ENCODE results near the gene RNF39.

DNA sequence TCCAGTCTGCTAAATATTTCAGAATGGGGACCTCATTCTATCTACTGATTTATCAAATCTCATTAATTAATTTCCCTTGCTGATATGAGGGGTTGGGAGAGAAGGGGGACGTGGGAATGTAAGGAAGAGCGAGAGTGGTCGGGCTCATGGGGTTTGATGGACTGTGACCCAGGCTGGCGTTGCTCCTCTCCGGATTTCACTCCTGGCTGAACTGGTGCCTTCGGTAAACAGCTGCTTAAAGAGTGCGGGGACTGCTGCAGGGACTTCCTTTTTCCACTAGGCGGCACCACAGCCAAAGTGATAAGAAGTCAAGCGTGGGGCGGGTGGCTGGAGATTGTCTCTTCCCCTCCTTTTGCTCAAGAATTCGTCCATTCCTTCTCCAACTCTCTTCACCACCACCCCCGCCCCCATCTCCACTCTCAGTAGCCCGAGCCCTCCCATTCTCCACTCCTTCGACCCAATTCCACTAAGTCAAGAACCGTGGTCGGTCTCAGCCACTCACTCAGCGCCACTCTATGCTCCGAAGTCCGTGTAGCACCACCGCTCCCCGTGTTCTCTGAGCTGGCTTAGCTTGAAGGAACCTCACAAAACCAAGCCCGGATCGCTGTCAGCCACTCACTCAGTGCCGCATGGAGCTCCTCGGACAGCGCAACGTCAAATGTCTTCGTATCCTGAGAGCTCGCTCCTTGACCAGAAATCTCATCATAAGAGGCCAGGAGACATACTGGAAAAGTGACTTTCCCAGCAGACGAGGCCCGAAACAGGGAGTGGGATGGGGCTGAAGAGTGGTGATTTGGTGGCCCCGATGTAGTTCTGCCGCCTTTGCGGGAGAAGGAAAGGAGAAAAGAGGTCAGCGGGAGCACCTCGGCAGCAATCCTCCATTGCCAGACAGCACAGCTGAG lies 27.7 kb upstream of the RNF39 start:
- TF ChIP-seq POLR2AphosphoS5 (IDR thresholded peaks at IDR 0.05; ENCODE audit: low read depth, low read length) (no peak), POLR2A (IDR thresholded peaks at IDR 0.05; ENCODE audit: low read depth, low read length) (no peak)

All from GM12892 (cell line).